ENCODE results near the gene TMEM181. TPM values are rescaled to one million over a fixed set of nuclear protein-coding genes. Genes with fewer than 3 reads are reported as not detected.
"Not testable (repeated sequence)": the region's sequence is repeated elsewhere in the genome, so short reads cannot be mapped to it uniquely, and the experiment has no call there.

TMEM181 gene
- polyA plus RNA-seq, 4 donors, result 22.3 to 26.3 (median 25.6) TPM

DNA sequence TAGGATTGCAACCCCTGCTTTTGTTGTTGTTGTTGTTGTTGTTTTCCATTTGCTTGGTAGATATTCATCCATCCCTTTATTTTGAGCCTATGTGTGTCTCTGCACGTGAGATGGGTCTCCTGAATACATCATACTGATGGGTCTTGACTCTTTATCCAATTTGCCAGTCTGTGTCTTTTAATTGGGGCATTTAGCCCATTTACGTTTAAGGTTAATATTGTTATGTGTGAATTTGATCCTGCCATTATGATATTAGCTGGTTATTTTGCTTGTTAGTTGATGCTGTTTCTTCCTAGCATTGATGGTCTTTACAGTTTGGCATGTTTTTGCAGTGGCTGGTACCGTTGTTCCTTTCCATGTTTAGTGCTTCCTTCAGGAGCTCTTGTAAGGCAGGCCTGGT lies 58.4 kb downstream of the TMEM181 start:
- DNase-seq (ENCODE audit: low read depth in 4 of 4, low spot score in 3 of 4), result not testable (repeated sequence)

DNA sequence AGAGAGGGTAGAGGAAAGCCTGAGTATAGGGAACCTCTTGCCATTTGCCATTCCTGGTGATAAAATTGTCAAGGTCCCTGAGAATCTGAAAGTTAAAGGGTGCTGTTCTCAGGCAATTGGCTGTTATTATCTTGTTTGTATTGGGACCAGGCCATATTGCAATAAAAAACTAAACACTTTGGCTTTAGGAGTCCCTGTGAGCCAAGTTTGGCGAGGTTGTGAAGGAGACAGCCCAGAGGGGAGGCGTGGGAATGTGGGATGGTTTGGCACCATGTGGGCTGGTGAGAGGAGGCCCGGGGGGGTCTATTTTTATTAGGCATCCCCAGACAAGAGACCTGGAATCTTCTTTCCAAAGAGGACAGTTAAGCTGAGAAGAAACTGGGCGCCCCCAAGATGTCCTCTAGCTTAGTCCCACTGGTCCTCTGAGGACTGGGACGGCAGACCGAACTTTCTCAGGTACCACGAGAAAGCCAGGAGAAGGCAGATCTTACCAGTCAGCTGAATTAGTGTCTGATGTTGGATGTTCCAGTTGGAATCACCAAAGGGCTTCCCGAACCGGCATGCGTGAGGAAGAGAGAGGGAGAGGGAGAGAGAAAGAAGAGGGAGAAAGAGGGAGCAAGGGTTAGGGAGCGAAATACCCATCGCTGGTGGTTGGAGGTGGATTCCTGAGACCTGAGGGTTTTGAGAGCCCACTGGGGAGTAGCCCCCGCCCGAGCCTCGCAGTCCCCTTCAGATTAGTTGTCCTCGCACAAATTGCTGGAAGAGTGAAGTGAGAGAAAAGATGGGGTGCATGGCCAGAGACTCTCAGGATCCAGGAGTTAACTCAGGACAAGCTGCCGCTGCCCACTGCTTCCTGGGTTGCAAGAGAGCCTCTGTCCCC lies 60.3 kb downstream of the TMEM181 start:
- DNase-seq (ENCODE audit: low read depth in 4 of 4, low spot score in 3 of 4), result no peak

DNA sequence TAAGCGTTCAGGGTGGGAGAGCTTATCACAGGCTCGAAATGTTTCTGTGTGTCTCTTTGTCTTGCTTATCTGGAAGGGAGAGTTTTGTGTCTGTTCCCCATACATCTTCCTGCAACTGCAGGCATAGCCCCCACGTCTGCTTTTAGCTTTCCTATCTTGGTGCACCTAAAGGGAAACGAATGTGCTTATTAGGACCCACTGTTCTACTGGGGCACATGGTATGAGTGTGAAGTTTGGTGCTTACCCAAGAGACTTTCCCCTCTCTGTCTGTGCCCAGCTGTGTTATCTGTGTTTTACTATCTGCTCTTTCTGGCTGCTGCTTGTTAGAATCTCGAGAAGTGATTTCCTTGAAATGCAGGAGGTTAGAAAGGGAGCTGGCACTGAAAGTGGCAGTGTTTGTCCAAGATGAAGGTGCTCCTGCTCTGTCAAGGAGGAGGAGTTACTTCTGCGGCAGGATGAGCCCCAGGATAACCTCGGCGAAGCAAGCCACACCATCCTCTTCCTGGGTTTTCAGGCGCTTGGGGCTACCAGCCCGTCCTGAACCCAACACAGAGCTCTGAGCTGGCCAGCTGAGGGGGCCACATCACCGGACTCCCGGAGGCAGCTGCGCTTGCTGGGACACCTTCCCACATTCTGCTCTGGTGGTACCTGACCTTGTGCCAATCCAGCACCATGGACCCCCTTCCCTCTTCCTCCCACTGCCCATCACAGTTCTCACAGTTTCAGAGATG lies 61.2 kb downstream of the TMEM181 start:
- DNase-seq (ENCODE audit: low read depth in 4 of 4, low spot score in 3 of 4), result no peak

DNA sequence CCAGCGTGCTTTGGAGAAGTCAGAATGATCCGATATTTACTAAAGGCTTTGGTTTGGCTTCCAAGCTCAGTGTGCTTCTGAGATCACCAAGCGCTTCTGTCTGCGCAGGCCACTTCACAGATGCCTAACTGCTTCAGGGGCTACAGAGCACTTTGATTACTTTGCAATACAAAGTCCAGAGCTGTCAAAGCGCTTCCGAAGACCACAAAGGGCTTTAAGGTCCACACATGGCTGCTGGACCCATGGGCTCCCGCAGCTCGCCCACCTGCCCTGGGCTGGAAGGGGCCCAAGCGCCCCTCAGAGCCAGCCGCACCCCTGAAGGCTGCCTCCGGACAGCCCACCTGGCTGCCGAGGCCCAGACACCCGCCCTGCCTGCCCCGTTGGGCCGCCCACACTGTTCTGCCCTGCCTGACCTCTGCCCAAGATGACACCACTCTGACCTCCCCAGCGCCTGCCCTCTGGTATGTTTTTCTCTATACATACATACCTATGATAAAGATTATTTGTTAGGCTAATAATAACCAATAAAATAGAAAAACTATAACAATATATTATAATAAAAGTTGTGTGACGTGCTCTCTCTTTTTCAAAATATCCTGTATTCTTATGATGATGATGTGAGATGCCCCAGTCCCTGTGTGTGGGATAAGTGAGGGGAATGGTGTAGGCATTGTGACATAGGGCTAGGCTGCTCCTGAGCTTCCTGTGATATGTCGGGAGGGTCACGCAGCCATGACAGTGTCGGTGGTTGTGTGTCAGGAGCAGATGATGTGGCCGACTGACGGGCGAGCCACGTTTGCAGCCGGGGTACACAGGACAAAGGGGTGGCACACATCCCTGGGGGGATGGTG lies 62.0 kb downstream of the TMEM181 start:
- DNase-seq (ENCODE audit: low read depth in 4 of 4, low spot score in 3 of 4), result no peak

DNA sequence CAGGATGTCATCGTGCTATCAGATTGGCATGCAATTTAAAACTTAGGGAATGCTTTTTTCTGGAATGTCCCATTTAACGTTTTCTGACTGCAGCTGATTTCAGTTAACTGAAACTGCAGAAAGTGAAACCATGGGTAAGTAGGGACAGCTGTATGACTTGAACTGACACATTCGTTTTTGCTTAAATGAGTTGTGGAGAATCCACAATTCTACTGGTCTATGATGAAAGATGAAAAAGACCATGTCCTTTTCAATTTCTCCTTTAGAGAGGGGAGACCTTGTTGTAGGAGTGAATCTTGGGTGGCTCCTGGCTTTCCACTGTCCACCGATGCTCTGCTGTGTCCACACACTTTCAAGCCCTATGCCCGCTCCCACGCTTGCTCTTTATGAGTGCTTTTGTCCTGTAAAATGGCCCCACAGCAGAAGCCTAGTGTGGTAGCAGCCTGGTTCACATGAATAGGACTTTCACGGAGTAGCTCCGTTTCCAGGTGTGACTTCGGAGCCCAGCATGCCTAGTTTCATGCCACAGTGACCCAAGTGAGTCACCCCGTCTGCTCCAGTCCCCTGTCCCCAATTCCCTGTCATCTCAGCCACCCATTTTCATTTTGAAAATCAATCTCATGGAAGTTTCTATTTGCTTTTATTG lies 62.8 kb downstream of the TMEM181 start:
- no peak for DNase-seq (ENCODE audit: low read depth in 4 of 4, low spot score in 3 of 4)

DNA sequence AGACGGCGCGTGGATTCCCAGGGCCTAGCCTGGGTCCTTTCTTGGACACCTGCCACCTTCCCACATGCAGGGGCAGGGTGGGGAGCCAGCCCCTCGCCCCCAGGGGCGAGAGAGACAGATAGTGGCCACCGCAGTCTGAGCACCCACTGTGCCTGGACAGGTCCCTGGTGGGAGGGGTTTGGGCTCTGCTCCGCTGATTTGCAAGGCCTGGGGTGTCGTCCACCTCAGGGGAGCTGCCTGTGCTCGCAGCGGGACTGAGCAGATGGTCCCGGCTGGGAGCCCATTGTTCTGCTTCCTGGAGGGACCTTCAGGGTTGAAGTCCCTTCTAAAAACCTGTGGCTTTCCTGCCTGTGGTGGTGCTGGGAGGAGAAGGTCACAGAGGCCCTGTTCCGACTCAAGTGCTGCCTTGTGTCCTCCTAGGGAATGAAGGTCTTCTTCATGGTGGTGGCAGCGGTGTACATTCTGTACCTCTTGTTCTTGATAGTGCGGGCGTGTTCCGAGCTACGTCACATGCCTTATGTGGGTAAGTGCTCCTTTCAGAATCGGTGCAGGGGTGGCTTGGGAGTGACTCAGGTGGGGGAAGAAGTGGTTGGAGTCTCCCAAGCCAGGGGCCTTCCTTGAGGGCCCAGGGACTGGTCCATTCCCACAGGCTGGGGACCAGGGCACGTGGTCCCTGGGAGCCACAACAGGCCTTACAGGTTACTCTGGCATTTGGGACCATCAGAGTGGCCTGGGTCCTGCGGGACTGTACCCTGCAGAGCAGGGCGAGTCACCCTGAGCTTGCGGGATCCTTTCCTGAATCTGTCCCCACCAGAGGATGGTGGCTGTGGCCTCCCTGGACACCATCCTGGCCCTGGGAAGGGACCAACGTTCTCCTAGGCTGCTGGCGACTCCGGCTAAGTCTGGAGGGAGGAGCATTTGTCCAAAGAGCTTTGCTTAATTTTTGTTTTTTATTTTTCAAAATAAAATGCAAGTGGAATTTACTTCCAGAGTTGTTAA lies 65.1 kb downstream of the TMEM181 start:
- DNase-seq (ENCODE audit: low read depth in 4 of 4, low spot score in 3 of 4), result no peak

DNA sequence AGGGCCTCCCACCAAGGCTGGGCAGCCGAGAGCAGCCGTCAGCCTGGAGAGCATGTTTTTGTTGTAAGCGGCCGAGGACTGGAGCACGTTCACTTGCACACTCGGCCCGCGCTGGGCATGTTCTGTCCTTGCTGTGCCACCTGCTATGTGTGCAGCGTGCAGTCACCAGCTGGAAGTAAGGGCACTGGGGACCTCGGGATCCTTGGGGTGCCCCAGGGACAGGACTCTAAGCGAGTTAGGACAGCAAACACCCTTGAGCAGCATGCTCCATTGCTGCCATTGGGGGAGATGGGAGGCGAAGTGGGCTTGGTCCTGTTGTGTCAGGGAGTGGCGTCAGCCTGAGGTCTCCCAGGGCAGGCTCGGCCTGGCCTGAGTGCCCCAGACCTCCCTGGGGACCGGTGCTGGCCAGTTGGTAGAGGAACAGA lies 66.0 kb downstream of the TMEM181 start:
- DNase-seq (ENCODE audit: low read depth in 4 of 4, low spot score in 3 of 4), result no peak

DNA sequence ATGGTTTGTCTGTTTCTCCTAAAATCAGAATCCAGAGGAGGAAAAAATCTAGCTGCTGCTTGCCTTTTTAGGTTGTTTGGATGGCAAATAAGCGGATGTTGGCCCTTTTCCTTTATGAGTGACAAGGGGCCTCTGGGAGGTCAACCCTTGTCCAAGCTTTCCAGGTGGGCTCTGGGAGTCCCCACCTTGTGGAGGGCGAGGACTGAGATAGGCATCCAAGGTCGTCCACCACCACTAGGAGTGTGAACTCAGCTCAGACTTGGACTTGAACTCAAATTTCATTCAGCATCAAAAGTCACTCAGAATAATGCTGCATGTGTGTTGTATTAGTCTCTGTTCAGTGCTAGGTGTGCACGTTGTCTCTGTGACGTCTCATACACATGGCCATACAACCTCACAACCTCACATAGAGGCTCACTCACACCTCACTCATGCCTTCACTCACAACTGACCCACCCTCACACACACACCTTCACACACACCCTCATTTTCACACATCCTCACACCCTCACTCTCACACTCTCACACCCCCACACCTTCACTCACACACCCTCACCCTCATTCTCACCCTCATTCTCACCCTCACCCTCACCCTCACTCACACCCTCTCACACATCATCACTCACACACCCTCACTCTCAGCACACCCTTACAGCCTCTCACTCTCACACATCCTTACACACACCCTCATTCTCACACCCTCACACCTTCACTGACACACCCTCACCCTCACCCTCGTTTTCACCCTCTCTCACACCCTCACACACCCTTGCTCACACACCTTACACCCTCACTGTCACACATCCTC lies 66.7 kb downstream of the TMEM181 start:
- no peak for DNase-seq (ENCODE audit: low read depth in 4 of 4, low spot score in 3 of 4)

DNA sequence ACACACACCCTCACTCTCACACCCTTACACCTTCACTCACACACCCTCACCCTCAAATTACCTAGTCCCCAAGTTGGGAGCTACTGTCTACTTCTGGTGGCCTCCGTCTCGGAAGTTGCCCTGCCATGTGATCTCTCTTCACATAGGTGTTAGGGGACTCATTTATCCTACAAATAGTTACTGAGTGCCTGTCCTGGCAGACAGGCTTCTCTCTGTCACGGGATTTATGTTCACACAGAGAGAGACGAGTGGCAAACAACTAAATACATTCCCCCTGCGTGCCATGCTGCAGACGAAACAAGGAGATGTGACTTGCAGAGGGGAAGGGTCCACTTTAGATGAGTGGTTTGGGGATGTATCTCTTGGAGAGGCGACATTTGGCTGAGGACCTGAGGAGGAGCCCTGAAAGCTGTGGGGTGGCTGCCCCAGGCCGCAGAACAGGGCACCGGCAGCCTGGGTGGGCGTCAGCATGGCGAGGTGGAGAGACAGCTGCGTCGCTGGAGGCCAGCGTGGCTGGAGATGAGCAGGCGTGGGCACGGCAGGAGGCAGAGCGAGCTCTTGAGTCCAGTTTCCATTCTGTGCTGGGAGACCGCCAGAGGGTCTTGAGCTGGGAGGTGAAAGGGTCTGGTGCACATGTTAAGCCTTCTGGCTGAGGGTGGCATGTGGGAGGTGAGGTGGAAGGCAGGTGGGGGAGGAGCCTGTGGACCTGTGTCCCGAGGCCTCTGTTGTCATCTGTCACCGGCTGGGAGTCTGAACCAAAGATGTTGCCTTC lies 67.5 kb downstream of the TMEM181 start:
- DNase-seq (ENCODE audit: low read depth in 4 of 4, low spot score in 3 of 4), result no peak

DNA sequence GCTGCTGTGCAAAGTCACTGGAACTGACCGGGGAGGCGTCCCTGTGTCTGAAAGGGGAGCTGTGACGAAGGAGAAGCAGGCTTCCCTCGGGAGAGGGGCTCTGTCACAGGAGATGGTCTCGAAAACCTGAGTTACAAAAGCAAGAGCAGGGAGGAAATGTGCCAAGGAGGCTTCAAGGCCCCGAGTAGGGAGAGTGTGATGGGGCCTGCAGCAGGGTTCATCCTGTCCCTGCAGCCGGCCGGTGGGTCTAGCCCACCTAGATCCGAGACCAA lies 68.0 kb downstream of the TMEM181 start:
- no peak for DNase-seq (ENCODE audit: low read depth in 4 of 4, low spot score in 3 of 4)

DNA sequence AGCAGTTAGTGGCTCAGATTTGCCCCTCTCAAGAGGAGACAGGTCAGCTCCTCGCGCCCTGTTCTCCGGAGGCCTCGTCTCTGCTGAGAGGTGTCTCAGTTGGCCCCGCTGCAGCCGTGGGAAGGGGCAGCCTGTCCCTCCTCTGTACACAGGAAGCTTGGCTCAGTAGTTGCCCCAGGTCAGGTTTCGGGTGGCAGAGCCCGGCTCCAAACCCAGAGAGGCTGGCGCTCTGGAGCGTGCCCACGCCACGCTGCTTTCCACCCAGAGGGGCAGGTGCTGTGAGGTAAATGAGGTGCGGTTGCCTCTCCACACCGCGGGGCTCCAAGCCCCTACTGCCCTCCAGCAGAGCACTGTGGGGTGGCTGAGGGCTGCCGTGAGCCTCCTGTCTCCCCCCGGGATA lies 68.7 kb downstream of the TMEM181 start:
- DNase-seq (ENCODE audit: low read depth in 4 of 4, low spot score in 3 of 4), result no peak

DNA sequence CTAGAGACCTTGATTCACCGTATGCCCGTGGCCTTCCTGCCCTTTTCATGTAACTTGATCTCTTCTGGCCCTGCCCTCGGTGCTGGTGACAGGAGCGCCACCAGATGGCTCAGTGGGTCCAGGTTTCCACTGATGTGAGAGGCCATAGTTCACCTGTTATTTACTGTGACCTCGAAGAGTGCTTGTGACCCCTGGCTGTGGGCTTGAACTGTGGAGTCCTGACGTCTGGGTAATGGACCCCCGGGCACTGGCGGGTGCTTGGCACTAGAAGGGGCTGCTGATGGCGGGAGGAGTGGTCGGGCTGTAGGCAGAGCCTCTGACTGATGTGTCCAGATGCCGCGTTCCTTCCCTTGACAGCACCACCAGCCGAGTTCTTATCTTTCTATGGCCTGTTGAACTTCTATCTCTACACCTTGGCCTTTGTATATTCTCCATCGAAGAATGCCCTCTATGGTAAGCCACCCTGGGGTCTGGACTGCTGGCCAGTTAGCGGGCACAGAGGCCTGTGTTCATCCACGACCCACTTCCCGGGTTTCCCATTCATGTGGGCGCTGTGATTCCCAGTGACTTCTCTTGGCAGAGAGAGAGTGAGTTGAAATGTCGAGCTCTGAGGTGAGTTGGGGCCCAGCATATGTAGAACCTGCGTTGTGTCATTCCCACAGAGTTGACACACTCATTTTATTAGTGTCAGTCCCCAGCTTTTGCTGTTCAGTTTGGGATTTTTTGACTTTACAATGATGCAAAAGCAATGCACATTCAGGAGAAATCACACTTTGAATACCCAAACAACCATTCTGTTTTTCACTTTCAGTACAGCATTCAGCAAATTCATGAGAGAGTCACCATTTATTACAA lies 69.7 kb downstream of the TMEM181 start:
- DNase-seq (ENCODE audit: low read depth in 4 of 4, low spot score in 3 of 4), result no peak

DNA sequence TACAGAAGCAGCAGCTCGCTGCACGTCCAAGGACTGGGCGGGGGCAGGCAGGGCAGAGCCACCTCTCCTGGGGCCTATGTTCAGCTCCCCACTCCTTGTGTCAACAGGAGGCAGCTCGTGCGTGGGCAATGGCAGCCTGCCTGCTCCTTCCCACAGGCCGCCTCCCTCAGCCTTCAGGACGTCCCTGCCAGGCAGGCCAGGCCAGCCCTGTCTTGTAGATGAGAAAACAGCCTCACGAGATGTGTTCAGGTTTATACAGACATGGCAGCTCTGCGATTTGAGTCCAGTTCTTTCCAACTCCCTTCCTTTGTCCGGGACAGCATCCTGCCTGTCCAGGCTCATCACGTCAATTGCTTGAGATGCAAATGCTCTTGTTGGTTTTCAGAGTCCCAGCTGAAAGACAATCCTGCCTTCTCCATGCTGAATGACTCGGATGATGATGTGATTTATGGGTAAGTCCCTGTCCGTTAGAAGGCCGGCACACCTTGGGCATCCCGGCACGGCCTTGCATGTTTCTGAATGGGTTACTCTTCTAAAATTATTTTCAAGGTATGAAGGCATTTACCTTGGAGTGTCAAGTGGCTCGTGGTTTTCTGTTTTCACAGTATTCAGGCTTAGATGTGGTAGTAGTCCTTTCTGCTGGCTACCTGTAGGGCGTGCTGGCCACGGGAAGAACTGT lies 71.2 kb downstream of the TMEM181 start:
- no peak for DNase-seq (ENCODE audit: low read depth in 4 of 4, low spot score in 3 of 4)

DNA sequence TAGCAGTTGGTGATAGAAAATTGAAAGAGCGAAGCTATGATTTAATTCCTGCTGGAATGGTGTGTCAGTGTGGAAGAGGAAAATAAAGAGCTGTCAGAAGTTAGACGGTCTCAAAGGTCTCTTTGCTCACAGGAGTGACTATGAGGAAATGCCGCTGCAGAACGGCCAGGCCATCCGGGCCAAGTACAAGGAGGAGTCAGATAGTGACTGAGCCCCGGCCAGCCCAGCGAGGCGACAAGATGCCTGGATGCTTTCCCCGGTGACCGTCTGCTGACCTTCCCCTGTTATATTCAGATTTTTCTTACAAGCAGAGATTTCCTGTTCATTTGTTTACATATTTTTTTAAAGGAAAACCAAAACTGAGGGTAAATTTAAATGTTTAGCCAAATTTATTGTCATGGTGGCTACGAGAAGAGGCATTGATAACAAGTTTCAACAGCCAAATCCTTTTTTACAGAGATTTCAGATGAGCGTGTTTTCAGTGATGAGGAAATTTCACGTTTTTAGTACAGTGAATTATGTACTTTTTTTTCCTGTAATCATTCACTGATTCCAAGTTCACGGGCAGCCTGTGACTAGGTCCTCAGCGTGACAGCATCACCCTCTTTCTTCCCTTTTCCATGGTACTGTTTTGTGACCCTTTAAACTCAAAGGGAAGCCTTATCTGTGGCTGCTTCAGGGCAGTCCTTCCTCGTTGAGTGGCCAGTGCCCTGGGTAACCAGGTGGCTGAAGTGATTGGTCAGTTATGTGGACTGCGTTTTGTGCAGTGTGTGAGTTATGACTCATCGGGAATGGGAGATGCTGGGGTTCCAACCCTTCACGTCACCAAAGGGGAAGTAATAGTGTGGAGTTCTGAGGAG lies 72.0 kb downstream of the TMEM181 start:
- no peak for DNase-seq (ENCODE audit: low read depth in 4 of 4, low spot score in 3 of 4)

DNA sequence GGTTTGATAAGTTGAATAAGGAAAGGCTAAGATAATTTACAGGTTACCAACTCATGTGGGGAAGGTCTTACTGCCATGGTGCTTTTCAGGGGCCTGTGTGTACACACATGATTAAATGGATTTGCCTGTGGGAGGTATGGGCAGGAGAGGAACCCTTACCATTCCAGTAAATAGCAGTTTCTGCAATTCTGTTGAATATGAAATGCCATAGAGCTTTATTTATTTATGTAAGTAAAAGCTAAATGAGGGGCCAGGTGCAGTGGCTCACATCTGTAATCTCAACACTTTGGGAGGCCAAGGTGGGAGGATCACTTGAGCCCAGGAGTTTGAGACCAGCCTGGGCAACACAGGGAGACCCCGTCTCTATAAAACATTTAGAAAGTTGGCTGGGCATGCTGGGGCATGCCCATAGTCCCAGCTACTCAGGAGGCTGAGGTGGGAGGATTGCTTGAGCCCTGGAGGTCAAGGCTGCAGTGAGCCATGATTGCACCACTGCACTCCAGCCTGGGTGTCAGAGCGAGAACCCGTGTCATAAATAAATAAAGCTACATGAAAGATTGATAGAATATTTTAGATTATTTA lies 72.7 kb downstream of the TMEM181 start:
- DNase-seq (ENCODE audit: low read depth in 4 of 4, low spot score in 3 of 4), result not testable (repeated sequence)
